NB4 (cell line): ENCODE results near the gene KIF3A.

ENCODE experiments used
- POLR2A ChIP-seq: IDR thresholded peaks from 2 replicates; pipeline ENCODE4 v1.6.1; 2011; ENCODE audit warnings: mild to moderate bottlenecking; ENCODE audit not compliant: insufficient read length; ENCODE audit errors: extremely low read depth
- TF ChIP-seq, protein P1 (sequence below): IDR thresholded peaks from one replicate; pipeline ENCODE4 v1.5.1; 2012; ENCODE audit warnings: low read depth, low read length
- TF ChIP-seq, protein P2 (sequence below): IDR thresholded peaks from 2 replicates; pipeline ENCODE4 v1.6.1; 2011; ENCODE audit warnings: low read depth, low read length

DNA sequence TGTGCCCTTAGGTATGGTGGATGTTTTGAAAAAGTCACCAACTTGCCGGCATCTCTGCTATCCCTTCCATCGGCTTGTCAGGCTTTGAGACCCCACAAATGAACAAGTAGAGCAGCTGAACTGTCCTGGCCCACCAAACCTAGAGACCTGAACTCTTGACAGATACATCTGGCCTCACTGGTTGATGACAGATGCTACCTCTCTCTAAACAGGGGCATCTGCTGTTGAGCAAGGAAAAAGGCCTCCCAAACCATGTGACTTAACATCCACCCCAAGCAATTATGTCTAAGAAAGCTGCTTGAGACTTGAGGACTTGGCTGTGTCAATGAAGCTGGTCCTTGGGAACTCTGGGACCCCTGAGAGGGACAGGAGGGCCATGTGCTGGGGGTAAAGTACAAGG, 12.2 kb upstream of the KIF3A start:
- TF ChIP-seq POLR2A = no peak
- TF ChIP-seq, protein P1, sequence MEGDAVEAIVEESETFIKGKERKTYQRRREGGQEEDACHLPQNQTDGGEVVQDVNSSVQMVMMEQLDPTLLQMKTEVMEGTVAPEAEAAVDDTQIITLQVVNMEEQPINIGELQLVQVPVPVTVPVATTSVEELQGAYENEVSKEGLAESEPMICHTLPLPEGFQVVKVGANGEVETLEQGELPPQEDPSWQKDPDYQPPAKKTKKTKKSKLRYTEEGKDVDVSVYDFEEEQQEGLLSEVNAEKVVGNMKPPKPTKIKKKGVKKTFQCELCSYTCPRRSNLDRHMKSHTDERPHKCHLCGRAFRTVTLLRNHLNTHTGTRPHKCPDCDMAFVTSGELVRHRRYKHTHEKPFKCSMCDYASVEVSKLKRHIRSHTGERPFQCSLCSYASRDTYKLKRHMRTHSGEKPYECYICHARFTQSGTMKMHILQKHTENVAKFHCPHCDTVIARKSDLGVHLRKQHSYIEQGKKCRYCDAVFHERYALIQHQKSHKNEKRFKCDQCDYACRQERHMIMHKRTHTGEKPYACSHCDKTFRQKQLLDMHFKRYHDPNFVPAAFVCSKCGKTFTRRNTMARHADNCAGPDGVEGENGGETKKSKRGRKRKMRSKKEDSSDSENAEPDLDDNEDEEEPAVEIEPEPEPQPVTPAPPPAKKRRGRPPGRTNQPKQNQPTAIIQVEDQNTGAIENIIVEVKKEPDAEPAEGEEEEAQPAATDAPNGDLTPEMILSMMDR = no peak
- TF ChIP-seq, protein P2, sequence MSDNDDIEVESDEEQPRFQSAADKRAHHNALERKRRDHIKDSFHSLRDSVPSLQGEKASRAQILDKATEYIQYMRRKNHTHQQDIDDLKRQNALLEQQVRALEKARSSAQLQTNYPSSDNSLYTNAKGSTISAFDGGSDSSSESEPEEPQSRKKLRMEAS = no peak
